ENCODE measurements around the gene AIFM2. TPM values are rescaled to one million over a fixed set of nuclear protein-coding genes. Genes with fewer than 3 reads are reported as not detected.

Gene AIFM2
- total and polyA plus RNA-seq, 4 donors, result 5.0 to 20.3 (median 9.7) TPM

GRCh38 chr10:70098271-70098670 is 34.4 kb downstream of the AIFM2 start:
- peaks cover 0 to 5% (median 1%) of the 10 kb centered on the region in 4 donors for H3K36me3 ChIP-seq (ENCODE audit: control insufficient read depth in 4 of 4, insufficient read depth in 3 of 4, low read depth in 1 of 4, low read length in 3 of 4)
- no peak for TF ChIP-seq RXRA (IDR thresholded peaks at IDR 0.05)
- no peak for TF ChIP-seq HNF4G (IDR thresholded peaks at IDR 0.05)
- TF ChIP-seq HNF4A (conservative IDR thresholded peaks at IDR 0.05), result no peak
- no peak for TF ChIP-seq EGR1 (IDR thresholded peaks at IDR 0.05; ENCODE audit: low read depth in 2 of 2)
- TF ChIP-seq, protein P1, sequence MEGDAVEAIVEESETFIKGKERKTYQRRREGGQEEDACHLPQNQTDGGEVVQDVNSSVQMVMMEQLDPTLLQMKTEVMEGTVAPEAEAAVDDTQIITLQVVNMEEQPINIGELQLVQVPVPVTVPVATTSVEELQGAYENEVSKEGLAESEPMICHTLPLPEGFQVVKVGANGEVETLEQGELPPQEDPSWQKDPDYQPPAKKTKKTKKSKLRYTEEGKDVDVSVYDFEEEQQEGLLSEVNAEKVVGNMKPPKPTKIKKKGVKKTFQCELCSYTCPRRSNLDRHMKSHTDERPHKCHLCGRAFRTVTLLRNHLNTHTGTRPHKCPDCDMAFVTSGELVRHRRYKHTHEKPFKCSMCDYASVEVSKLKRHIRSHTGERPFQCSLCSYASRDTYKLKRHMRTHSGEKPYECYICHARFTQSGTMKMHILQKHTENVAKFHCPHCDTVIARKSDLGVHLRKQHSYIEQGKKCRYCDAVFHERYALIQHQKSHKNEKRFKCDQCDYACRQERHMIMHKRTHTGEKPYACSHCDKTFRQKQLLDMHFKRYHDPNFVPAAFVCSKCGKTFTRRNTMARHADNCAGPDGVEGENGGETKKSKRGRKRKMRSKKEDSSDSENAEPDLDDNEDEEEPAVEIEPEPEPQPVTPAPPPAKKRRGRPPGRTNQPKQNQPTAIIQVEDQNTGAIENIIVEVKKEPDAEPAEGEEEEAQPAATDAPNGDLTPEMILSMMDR (IDR thresholded peaks at IDR 0.05; ENCODE audit: low read depth, low read length, missing input control), result no peak
- TF ChIP-seq GABPA (IDR thresholded peaks at IDR 0.05 in 1 of 2, conservative IDR thresholded peaks at IDR 0.05 in 1 of 2), result no peak
- no peak for DNase-seq (ENCODE audit: low spot score)
- H3K4me1 ChIP-seq (ENCODE audit: control insufficient read depth in 4 of 4, insufficient read depth in 4 of 4, low read length in 3 of 4), result peaks cover 0 to 9% (median 1%) of the 10 kb centered on the region in 4 donors
- no peak overlapping the region for H3K4me3 ChIP-seq (ENCODE audit: low read depth in 1 of 3, low read length in 3 of 3)
- H3K9me3 ChIP-seq (ENCODE audit: control insufficient read depth in 4 of 4, low read length in 3 of 4), result no peaks in the 10 kb centered on the region
- no peak overlapping the region for H3K9ac ChIP-seq (ENCODE audit: low read depth in 1 of 2, low read length in 2 of 2)
- H3K27ac ChIP-seq (ENCODE audit: low read depth in 1 of 2, low read length in 2 of 2), result no peak overlapping the region
- no peaks in the 10 kb centered on the region for H3K27me3 ChIP-seq (ENCODE audit: control insufficient read depth in 4 of 4, insufficient read depth in 4 of 4, low read length in 3 of 4)
- 97% methylated on average over 3 of the region's 3 CpGs for WGBS

DNA sequence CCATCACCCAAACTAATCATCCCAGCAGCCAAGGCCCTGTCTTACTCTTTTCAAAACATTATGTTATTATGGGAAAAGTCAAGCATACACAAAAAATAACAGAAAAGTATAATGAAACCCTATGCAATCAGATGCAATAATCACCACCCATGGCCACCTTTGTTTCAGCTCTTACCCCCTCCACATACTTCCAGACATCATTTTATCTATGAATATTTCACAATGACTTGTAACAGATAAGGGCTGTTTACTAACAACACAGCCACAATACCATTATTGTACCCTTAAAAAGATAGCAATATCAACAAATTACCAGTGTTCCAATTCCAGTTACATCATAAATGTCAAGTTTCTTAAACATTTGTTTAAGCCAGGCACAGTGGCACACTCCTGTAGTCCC is 35.2 kb downstream of the AIFM2 start:
- Histone ChIP-seq H3K36me3 (ENCODE audit: control insufficient read depth in 4 of 4, insufficient read depth in 3 of 4, low read depth in 1 of 4, low read length in 3 of 4) (peaks cover 0 to 5% (median 1%) of the 10 kb centered on the region in 4 donors), H3K4me1 (ENCODE audit: control insufficient read depth in 4 of 4, insufficient read depth in 4 of 4, low read length in 3 of 4) (peaks cover 0 to 9% (median 1%) of the 10 kb centered on the region in 4 donors), H3K9ac (ENCODE audit: low read depth in 1 of 2, low read length in 2 of 2) (no peak overlapping the region), H3K9me3 (ENCODE audit: control insufficient read depth in 4 of 4, low read length in 3 of 4) (no peaks in the 10 kb centered on the region), H3K4me3 (ENCODE audit: low read depth in 1 of 3, low read length in 3 of 3) (no peak overlapping the region), H3K27ac (ENCODE audit: low read depth in 1 of 2, low read length in 2 of 2) (no peak overlapping the region), H3K27me3 (ENCODE audit: control insufficient read depth in 4 of 4, insufficient read depth in 4 of 4, low read length in 3 of 4) (no peaks in the 10 kb centered on the region)
- no peak for TF ChIP-seq GABPA (IDR thresholded peaks at IDR 0.05 in 1 of 2, conservative IDR thresholded peaks at IDR 0.05 in 1 of 2)
- TF ChIP-seq, protein P1 (IDR thresholded peaks at IDR 0.05; ENCODE audit: low read depth, low read length, missing input control), result no peak
- TF ChIP-seq HNF4A (conservative IDR thresholded peaks at IDR 0.05), result no peak
- no peak for TF ChIP-seq RAD21 (IDR thresholded peaks at IDR 0.05)
- no peak for TF ChIP-seq EGR1 (IDR thresholded peaks at IDR 0.05; ENCODE audit: low read depth in 2 of 2)
- no peak for DNase-seq (ENCODE audit: low spot score)

- peaks cover 0 to 5% (median 1%) of the 10 kb centered on the region in 4 donors for H3K36me3 ChIP-seq (ENCODE audit: control insufficient read depth in 4 of 4, insufficient read depth in 3 of 4, low read depth in 1 of 4, low read length in 3 of 4)
- peak; percentile 52 to 87 for TF ChIP-seq HNF4A (conservative IDR thresholded peaks at IDR 0.05)
- TF ChIP-seq ATF3 (IDR thresholded peaks at IDR 0.05), result no peak
- peak; percentile 40 to 63 for TF ChIP-seq RXRA (IDR thresholded peaks at IDR 0.05)
- no peak for TF ChIP-seq SP1 (IDR thresholded peaks at IDR 0.05)
- TF ChIP-seq GABPA (IDR thresholded peaks at IDR 0.05 in 1 of 2, conservative IDR thresholded peaks at IDR 0.05 in 1 of 2), result no peak
- peak; percentile 25 for TF ChIP-seq NR2F2 (IDR thresholded peaks at IDR 0.05)
- WGBS, result 76% methylated on average over 5 of the region's 5 CpGs
Measured at GRCh38 chr10:70096705-70097420, 35.8 kb downstream of the AIFM2 start.

More at GRCh38 chr10:70096705-70097420, 35.8 kb downstream of the AIFM2 start:
- Histone ChIP-seq H3K4me3 (ENCODE audit: low read depth in 1 of 3, low read length in 3 of 3) (no peak overlapping the region), H3K4me1 (ENCODE audit: control insufficient read depth in 4 of 4, insufficient read depth in 4 of 4, low read length in 3 of 4) (peaks cover 0 to 12% (median 2%) of the 10 kb centered on the region in 4 donors), H3K27ac (ENCODE audit: low read depth in 1 of 2, low read length in 2 of 2) (no peak overlapping the region), H3K9ac (ENCODE audit: low read depth in 1 of 2, low read length in 2 of 2) (no peak overlapping the region), H3K27me3 (ENCODE audit: control insufficient read depth in 4 of 4, insufficient read depth in 4 of 4, low read length in 3 of 4) (no peaks in the 10 kb centered on the region), H3K9me3 (ENCODE audit: control insufficient read depth in 4 of 4, low read length in 3 of 4) (no peaks in the 10 kb centered on the region)
- no peak for DNase-seq (ENCODE audit: low spot score)

All from liver (tissue), 9 donors.